AG09319 (cell line): ENCODE data around the gene SGSM1.

Source experiments
- DNase-seq: peaks from one replicate; pipeline ENCODE4 v3.0.0-alpha.2; 2010; ENCODE audit warnings: low read depth; ENCODE audit errors: extremely low read depth
- CTCF ChIP-seq: IDR thresholded peaks from 2 replicates; pipeline ENCODE4 v1.5.1; 2011; ENCODE audit warnings: low read depth, mild to moderate bottlenecking, inconsistent platforms, low read length, moderate library complexity

Gene SGSM1

GRCh38 chr22:24819487-24819886 is 13.5 kb downstream of the SGSM1 start:
- no peak for TF ChIP-seq CTCF
- DNase-seq: no peak

GRCh38 chr22:24819911-24820461 is 14.0 kb downstream of the SGSM1 start:
- DNase-seq: no peak

GRCh38 chr22:24822471-24822870 is 16.5 kb downstream of the SGSM1 start:
- TF ChIP-seq CTCF: no peak

More at GRCh38 chr22:24819911-24820461, 14.0 kb downstream of the SGSM1 start:
- no peak for TF ChIP-seq CTCF

GRCh38 chr22:24823787-24824186 is 17.8 kb downstream of the SGSM1 start:
- DNase-seq: no peak
- TF ChIP-seq CTCF: no peak

More at GRCh38 chr22:24822471-24822870, 16.5 kb downstream of the SGSM1 start:
- DNase-seq: no peak

- no peak for DNase-seq
- no peak for TF ChIP-seq CTCF
Measured at GRCh38 chr22:24824250-24824649, 18.2 kb downstream of the SGSM1 start.

GRCh38 chr22:24824915-24825314 is 18.9 kb downstream of the SGSM1 start:
- DNase-seq: no peak
- TF ChIP-seq CTCF: no peak

GRCh38 chr22:24826710-24827285 is 20.8 kb downstream of the SGSM1 start:
- TF ChIP-seq CTCF: no peak
- no peak for DNase-seq
